Measurements from ENCODE around the gene ALG1.
"Not testable (repeated sequence)": the region's sequence is repeated elsewhere in the genome, so short reads cannot be mapped to it uniquely, and the experiment has no call there.

ALG1 gene

GRCh38 chr16:5072334-5073278 lies 963 bp downstream of the ALG1 start:
- in situ Hi-C loops (cut with MboI; ENCODE audit: low sequenced_read_pairs), result no loop called here

- in situ Hi-C loops (cut with MboI; ENCODE audit: low sequenced_read_pairs), result no loop called here
Observed at GRCh38 chr16:5073279-5073629, 1.6 kb downstream of the ALG1 start.

GRCh38 chr16:5073771-5074170 lies 2.1 kb downstream of the ALG1 start:
- in situ Hi-C loops (cut with MboI; ENCODE audit: low sequenced_read_pairs), result not testable (repeated sequence)

GRCh38 chr16:5075637-5076036 lies 4.0 kb downstream of the ALG1 start:
- in situ Hi-C loops (cut with MboI; ENCODE audit: low sequenced_read_pairs), result no loop called here

- in situ Hi-C loops (cut with MboI; ENCODE audit: low sequenced_read_pairs), result no loop called here
Observed at GRCh38 chr16:5077304-5077703, 5.7 kb downstream of the ALG1 start.

GRCh38 chr16:5078626-5079025 lies 7.0 kb downstream of the ALG1 start:
- in situ Hi-C loops (cut with MboI; ENCODE audit: low sequenced_read_pairs), result no loop called here

GRCh38 chr16:5080461-5080860 lies 8.8 kb downstream of the ALG1 start:
- in situ Hi-C loops (cut with MboI; ENCODE audit: low sequenced_read_pairs), result not testable (repeated sequence)

- in situ Hi-C loops (cut with MboI; ENCODE audit: low sequenced_read_pairs), result not testable (repeated sequence)
Observed at GRCh38 chr16:5080996-5081395, 9.4 kb downstream of the ALG1 start.

- in situ Hi-C loops (cut with MboI; ENCODE audit: low sequenced_read_pairs), result not testable (repeated sequence)
Observed at GRCh38 chr16:5083646-5084045, 12.0 kb downstream of the ALG1 start.

GRCh38 chr16:5084099-5084731 lies 12.6 kb downstream of the ALG1 start:
- in situ Hi-C loops (cut with MboI; ENCODE audit: low sequenced_read_pairs), result not testable (repeated sequence)

- in situ Hi-C loops (cut with MboI; ENCODE audit: low sequenced_read_pairs), result not testable (repeated sequence)
Observed at GRCh38 chr16:5084802-5085201, 13.2 kb downstream of the ALG1 start.

GRCh38 chr16:5085716-5086115 lies 14.1 kb downstream of the ALG1 start:
- in situ Hi-C loops (cut with MboI; ENCODE audit: low sequenced_read_pairs), result not testable (repeated sequence)

- in situ Hi-C loops (cut with MboI; ENCODE audit: low sequenced_read_pairs), result not testable (repeated sequence)
Observed at GRCh38 chr16:5088086-5088790, 16.6 kb downstream of the ALG1 start.

- in situ Hi-C loops (cut with MboI; ENCODE audit: low sequenced_read_pairs), result not testable (repeated sequence)
Observed at GRCh38 chr16:5088936-5089335, 17.3 kb downstream of the ALG1 start.

- in situ Hi-C loops (cut with MboI; ENCODE audit: low sequenced_read_pairs), result not testable (repeated sequence)
Observed at GRCh38 chr16:5089911-5090555, 18.4 kb downstream of the ALG1 start.

- in situ Hi-C loops (cut with MboI; ENCODE audit: low sequenced_read_pairs), result not testable (repeated sequence)
Observed at GRCh38 chr16:5090592-5090991, 18.9 kb downstream of the ALG1 start.

- in situ Hi-C loops (cut with MboI; ENCODE audit: low sequenced_read_pairs), result not testable (repeated sequence)
Observed at GRCh38 chr16:5093081-5093480, 21.4 kb downstream of the ALG1 start.

- in situ Hi-C loops (cut with MboI; ENCODE audit: low sequenced_read_pairs), result not testable (repeated sequence)
Observed at GRCh38 chr16:5093746-5094145, 22.1 kb downstream of the ALG1 start.

GRCh38 chr16:5095145-5095830 lies 23.6 kb downstream of the ALG1 start:
- in situ Hi-C loops (cut with MboI; ENCODE audit: low sequenced_read_pairs), result not testable (repeated sequence)

GRCh38 chr16:5096437-5097060 lies 24.9 kb downstream of the ALG1 start:
- in situ Hi-C loops (cut with MboI; ENCODE audit: low sequenced_read_pairs), result not testable (repeated sequence)

All from HL-60/S4 (cell line).